GM12878 (cell line): ENCODE results near the gene EPHB2. TPM values are rescaled to one million over a fixed set of nuclear protein-coding genes. Genes with fewer than 3 reads are reported as not detected.

Experiments used
- ATAC-seq: fragments of 200-7000 bp; cut with Tn5 transposase; 3 replicates; pipeline ENCODE4 v1.9.1; 2020; ENCODE audit warnings: mild to moderate bottlenecking, moderate library complexity
- BruUV-seq: library from RNA; stranded (reverse); fragments of 400-500 nt; replicated peaks from 2 replicates; lab custom pipeline; 2021; lab: Mats Ljungman, UMichigan
- CTCF ChIA-PET: fragments of 300-600 bp; sonication (Branson Sonifier 250); formaldehyde crosslinking; extraction: SDS; loops from one replicate; lab custom pipeline; 2021; ENCODE audit warnings: inconsistent platforms; lab: Yijun Ruan, JAX
- POLR2A ChIA-PET: fragments of 350-600 bp; formaldehyde crosslinking; extraction: SDS; loops from one replicate; lab custom pipeline; 2021; ENCODE audit warnings: inconsistent platforms; lab: Charles Lee
- RAD21 ChIA-PET: fragments of 300-600 bp; sonication (Branson Sonifier 250); formaldehyde crosslinking; loops from one replicate; lab custom pipeline; 2023; ENCODE audit warnings: antibody characterized with exemption; ENCODE audit not compliant: unreplicated experiment; lab: Charles Lee
- SMC1A ChIA-PET: fragments of 300-600 bp; sonication (Branson Sonifier 250); formaldehyde crosslinking; loops from one replicate; lab custom pipeline; 2023; ENCODE audit not compliant: unreplicated experiment, uncharacterized antibody; lab: Charles Lee
- DNase-seq: peaks from one replicate; pipeline ENCODE4 v3.0.0-alpha.2; 2011; ENCODE audit warnings: low read depth, low spot score
- FAIRE-seq: peaks from 3 replicates; lab custom pipeline; 2011; peaks lifted over from hg19 to GRCh38; lab: Jason Lieb, UNC
- H2AFZ ChIP-seq: 2 replicates; pipeline ENCODE4 v1.6.0; 2011; ENCODE audit warnings: low read depth, low read length, control low read depth; ENCODE audit not compliant: control insufficient read depth
- H3K27ac ChIP-seq: 2 replicates; pipeline ENCODE4 v1.5.1; 2011; ENCODE audit warnings: control low read depth; ENCODE audit not compliant: control insufficient read depth, insufficient read depth
- H3K27me3 ChIP-seq, 2 experiments: replicated peaks in 1 of 2; 2 replicates each; pipeline versions ENCODE4 v1.6.0 to v1.6.1; 2011; ENCODE audit warnings: low read length in 1 of 2; ENCODE audit not compliant: control insufficient read depth in 2 of 2, insufficient read depth in 2 of 2
- H3K36me3 ChIP-seq, 2 experiments: 2 replicates each; pipeline ENCODE4 v1.5.1; 2011; ENCODE audit warnings: low read length in 1 of 2; ENCODE audit not compliant: control insufficient read depth in 2 of 2, insufficient read depth in 2 of 2
- H3K4me1 ChIP-seq: 2 replicates; pipeline ENCODE4 v1.6.1; 2011; ENCODE audit warnings: mild to moderate bottlenecking, low read length, moderate library complexity, mixed read lengths; ENCODE audit not compliant: control insufficient read depth, insufficient read depth
- H3K4me2 ChIP-seq: 2 replicates; pipeline ENCODE4 v1.6.0; 2011; ENCODE audit warnings: control low read depth; ENCODE audit not compliant: control insufficient read depth, insufficient read depth
- H3K4me3 ChIP-seq: fragments of 200-600 bp; sonication (generic); 2 replicates; pipeline ENCODE4 v1.5.1; 2016
- H3K79me2 ChIP-seq: 2 replicates; pipeline ENCODE4 v1.6.0; 2011; ENCODE audit warnings: low read length; ENCODE audit not compliant: control insufficient read depth, insufficient read depth
- H3K9ac ChIP-seq: 2 replicates; pipeline ENCODE4 v1.8.0; 2011; ENCODE audit warnings: low read length, control low read depth, mixed read lengths; ENCODE audit not compliant: control insufficient read depth, insufficient read depth
- H3K9me3 ChIP-seq: replicated peaks from 3 replicates; pipeline ENCODE4 v1.5.1; 2011; ENCODE audit warnings: mild to moderate bottlenecking, low read length; ENCODE audit not compliant: control insufficient read depth, insufficient read depth
- H4K20me1 ChIP-seq: 2 replicates; pipeline ENCODE4 v1.6.0; 2011; ENCODE audit not compliant: control insufficient read depth, insufficient read depth
- CHD1 ChIP-seq: IDR thresholded peaks from 2 replicates; pipeline ENCODE4 v1.6.1; 2012; ENCODE audit warnings: low read depth, low read length, improper control_type of control experiment
- CHD2 ChIP-seq: IDR thresholded peaks from 2 replicates; pipeline ENCODE4 v1.6.1; 2011; ENCODE audit warnings: low read depth, low read length, improper control_type of control experiment, borderline replicate concordance
- SMC3 ChIP-seq: IDR thresholded peaks from 2 replicates; pipeline ENCODE4 v1.6.1; 2011; ENCODE audit warnings: low read length, improper control_type of control experiment, borderline replicate concordance
- SP1 ChIP-seq: IDR thresholded peaks from one replicate; pipeline ENCODE4 v1.6.1; 2011; ENCODE audit warnings: low read depth, low read length
- SPI1 ChIP-seq: IDR thresholded peaks from 2 replicates; pipeline ENCODE4 v1.6.1; 2011; ENCODE audit warnings: low read depth, mild to moderate bottlenecking, low read length, moderate library complexity, borderline replicate concordance; ENCODE audit not compliant: insufficient read depth
- STAT1 ChIP-seq: fragments of 450-650 bp; conservative IDR thresholded peaks from 2 replicates; pipeline ENCODE4 v1.6.1; 2014; ENCODE audit warnings: antibody characterized with exemption, mild to moderate bottlenecking
- TCF3 ChIP-seq: IDR thresholded peaks from 2 replicates; pipeline ENCODE4 v1.6.1; 2012; ENCODE audit warnings: low read depth, mild to moderate bottlenecking, low read length, borderline replicate concordance; ENCODE audit not compliant: insufficient read depth
- ZNF217 ChIP-seq: fragments of 450-650 bp; IDR thresholded peaks from 2 replicates; pipeline ENCODE4 v1.6.1; 2017; ENCODE audit warnings: antibody characterized with exemption, mild to moderate bottlenecking
- WGBS: methylation state at CpG from one replicate; pipeline ENCODE4 v1.1.6; 2016; ENCODE audit warnings: low lambda C conversion rate; ENCODE audit not compliant: insufficient replicate concordance, insufficient coverage; ENCODE audit errors: missing lambda C conversion rate; 5-methylcytosine and 5-hydroxymethylcytosine counted together
- in situ Hi-C: fragments of 300-500 bp; cut with MboI; formaldehyde crosslinking; loops from 9 replicates; pipeline ENCODE4 v1.14.3; 2018; ENCODE audit warnings: mixed read lengths
- intact Hi-C: fragments of 100-400 bp; cut with micrococcal nuclease; formaldehyde crosslinking; loops from one replicate; pipeline ENCODE4 v1.14.2; 2022; ENCODE audit not compliant: unreplicated experiment
- polyA plus RNA-seq, 11 experiments: library from polyadenylated mRNA; depleted of rRNA in 4 of 11; unstranded in 6 of 11; stranded (reverse) in 5 of 11; fragments of >200 nt; fragmentation: Nextera tagmentation in 4 of 11; fragmentation: Illumina TruSeq in 1 of 11; extraction: Ambion mirVana in 4 of 11; extraction: Trizol in 1 of 11; gene quantifications; 1 replicate in 1 of 11; 2 replicates in 10 of 11; pipeline versions ENCODE4 v1.2.1 to v1.2.3, GENCODE V29; 2011 to 2016; ENCODE audit warnings: inconsistent platforms in 2 of 11, missing spikeins in 2 of 11, low read depth in 1 of 11
- total RNA-seq, 4 experiments: library from RNA; depleted of rRNA in 3 of 4; stranded (reverse); fragments of >200 nt in 3 of 4; fragmentation: Illumina TruSeq in 1 of 4; extraction: Trizol in 1 of 4; gene quantifications; 2 replicates each; pipeline versions ENCODE4 v1.2.1 to v1.2.3, GENCODE V29; 2013 to 2021
- TF ChIP-seq, protein P1 (sequence below): fragments of 450-650 bp; formaldehyde crosslinking; IDR thresholded peaks from 2 replicates; pipeline ENCODE4 v1.4.0; 2020; ENCODE audit warnings: mild to moderate bottlenecking, moderate library complexity
- TF ChIP-seq, protein P2 (sequence below): IDR thresholded peaks from 2 replicates; pipeline ENCODE4 v1.6.1; 2011; ENCODE audit warnings: borderline replicate concordance, low read depth, mild to moderate bottlenecking, moderate library complexity, mixed read lengths, low read length; ENCODE audit not compliant: insufficient read depth; ENCODE audit errors: extremely low read length

EPHB2 gene
- total and polyA plus RNA-seq, 10 of the 15 experiments (the other 5 are each of a cell fraction or from before 2014, with no cell fraction given) = 0.13 to 3.3 (median 0.92) TPM

DNA sequence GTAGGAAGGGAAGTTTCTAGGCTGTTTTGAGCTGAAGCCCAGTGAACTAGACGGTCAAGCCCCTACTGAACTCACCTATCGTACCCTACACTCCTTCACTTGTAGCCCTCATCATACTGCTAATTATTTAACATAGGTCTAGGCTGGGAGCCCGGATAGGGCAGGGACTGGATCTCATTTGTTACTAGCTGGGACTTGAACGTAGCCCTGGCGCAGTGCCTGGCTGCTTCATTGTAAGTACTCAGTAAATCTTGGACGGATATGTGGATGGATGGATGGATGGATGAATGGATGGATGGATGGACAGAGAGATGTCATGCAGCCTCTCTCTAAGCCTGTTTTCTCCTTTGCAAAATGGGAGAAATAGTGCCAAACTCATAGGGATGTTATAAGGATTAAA is 129.2 kb downstream of the EPHB2 start:
- POLR2A ChIA-PET = no interaction called here
- intact Hi-C loops = no loop called here
- H3K27ac ChIP-seq = no peak overlapping the region
- BruUV-seq = no TSS peak
- no peak for TF ChIP-seq SMC3
- TF ChIP-seq STAT1 = no peak
- TF ChIP-seq SP1 = no peak
- TF ChIP-seq SPI1 = no peak
- TF ChIP-seq ZNF217 = no peak
- TF ChIP-seq, all 136 proteins: peak for 0
- no peak for DNase-seq
- H3K9me3 ChIP-seq = no peaks in the 10 kb centered on the region
- no peak for ATAC-seq
- H2AFZ ChIP-seq = no peak overlapping the region
- H3K27me3 ChIP-seq = peaks cover 0 to 3% of the 10 kb centered on the region in 2 experiments; a peak in 2 of 4 replicates
- no peaks in the 10 kb centered on the region for H3K36me3 ChIP-seq
- H3K9ac ChIP-seq = no peak overlapping the region
- H3K4me1 ChIP-seq = no peaks in the 10 kb centered on the region
- CTCF ChIA-PET = no interaction called here
- no peak overlapping the region for H3K4me2 ChIP-seq
- no peak overlapping the region for H3K4me3 ChIP-seq
- SMC1A ChIA-PET = no interaction called here
- FAIRE-seq = no peak
- WGBS = 44% methylated on average over 6 of the region's 6 CpGs
- no peaks in the 10 kb centered on the region for H4K20me1 ChIP-seq
- RAD21 ChIA-PET = no interaction called here
- H3K79me2 ChIP-seq = no peaks in the 10 kb centered on the region
- in situ Hi-C loops = no loop called here

- Histone ChIP-seq H3K79me2 (no peaks in the 10 kb centered on the region), H3K27me3 (peaks cover 0 to 3% of the 10 kb centered on the region in 2 experiments; a peak in 2 of 4 replicates), H3K9ac (no peak overlapping the region), H3K27ac (no peak overlapping the region), H3K9me3 (no peaks in the 10 kb centered on the region), H3K4me3 (no peak overlapping the region), H3K36me3 (no peaks in the 10 kb centered on the region), H2AFZ (no peak overlapping the region), H3K4me1 (no peaks in the 10 kb centered on the region), H4K20me1 (no peaks in the 10 kb centered on the region), H3K4me2 (no peak overlapping the region)
- TF ChIP-seq, protein P1, sequence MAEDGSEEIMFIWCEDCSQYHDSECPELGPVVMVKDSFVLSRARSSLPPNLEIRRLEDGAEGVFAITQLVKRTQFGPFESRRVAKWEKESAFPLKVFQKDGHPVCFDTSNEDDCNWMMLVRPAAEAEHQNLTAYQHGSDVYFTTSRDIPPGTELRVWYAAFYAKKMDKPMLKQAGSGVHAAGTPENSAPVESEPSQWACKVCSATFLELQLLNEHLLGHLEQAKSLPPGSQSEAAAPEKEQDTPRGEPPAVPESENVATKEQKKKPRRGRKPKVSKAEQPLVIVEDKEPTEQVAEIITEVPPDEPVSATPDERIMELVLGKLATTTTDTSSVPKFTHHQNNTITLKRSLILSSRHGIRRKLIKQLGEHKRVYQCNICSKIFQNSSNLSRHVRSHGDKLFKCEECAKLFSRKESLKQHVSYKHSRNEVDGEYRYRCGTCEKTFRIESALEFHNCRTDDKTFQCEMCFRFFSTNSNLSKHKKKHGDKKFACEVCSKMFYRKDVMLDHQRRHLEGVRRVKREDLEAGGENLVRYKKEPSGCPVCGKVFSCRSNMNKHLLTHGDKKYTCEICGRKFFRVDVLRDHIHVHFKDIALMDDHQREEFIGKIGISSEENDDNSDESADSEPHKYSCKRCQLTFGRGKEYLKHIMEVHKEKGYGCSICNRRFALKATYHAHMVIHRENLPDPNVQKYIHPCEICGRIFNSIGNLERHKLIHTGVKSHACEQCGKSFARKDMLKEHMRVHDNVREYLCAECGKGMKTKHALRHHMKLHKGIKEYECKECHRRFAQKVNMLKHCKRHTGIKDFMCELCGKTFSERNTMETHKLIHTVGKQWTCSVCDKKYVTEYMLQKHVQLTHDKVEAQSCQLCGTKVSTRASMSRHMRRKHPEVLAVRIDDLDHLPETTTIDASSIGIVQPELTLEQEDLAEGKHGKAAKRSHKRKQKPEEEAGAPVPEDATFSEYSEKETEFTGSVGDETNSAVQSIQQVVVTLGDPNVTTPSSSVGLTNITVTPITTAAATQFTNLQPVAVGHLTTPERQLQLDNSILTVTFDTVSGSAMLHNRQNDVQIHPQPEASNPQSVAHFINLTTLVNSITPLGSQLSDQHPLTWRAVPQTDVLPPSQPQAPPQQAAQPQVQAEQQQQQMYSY (CRISPR knock-in tag) = no peak
- TF ChIP-seq, protein P2, sequence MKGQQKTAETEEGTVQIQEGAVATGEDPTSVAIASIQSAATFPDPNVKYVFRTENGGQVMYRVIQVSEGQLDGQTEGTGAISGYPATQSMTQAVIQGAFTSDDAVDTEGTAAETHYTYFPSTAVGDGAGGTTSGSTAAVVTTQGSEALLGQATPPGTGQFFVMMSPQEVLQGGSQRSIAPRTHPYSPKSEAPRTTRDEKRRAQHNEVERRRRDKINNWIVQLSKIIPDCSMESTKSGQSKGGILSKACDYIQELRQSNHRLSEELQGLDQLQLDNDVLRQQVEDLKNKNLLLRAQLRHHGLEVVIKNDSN = no peak
- no peak for TF ChIP-seq CHD1
- TF ChIP-seq CHD2 = no peak
- no peak for TF ChIP-seq TCF3
- DNase-seq = no peak
- CTCF ChIA-PET = no interaction called here
- intact Hi-C loops (no loop called here), in situ Hi-C loops (no loop called here)
- ATAC-seq = no peak
- no TSS peak for BruUV-seq
- no peak for FAIRE-seq
- POLR2A ChIA-PET = no interaction called here
- RAD21 ChIA-PET = no interaction called here
- WGBS = 1% methylated on average over 3 of the region's 3 CpGs
- SMC1A ChIA-PET = no interaction called here
These were observed 130.5 kb downstream of the EPHB2 start for GRCh38 chr1:22841142-22841541.
